Heart left ventricle (tissue), 13 donors: ENCODE results near the gene MRPL18.

Source experiments
- CTCF ChIP-seq, 12 donors: fragments of 200-600 bp; sonication (generic) in 4 of 12; IDR thresholded peaks; one replicate each; pipeline versions ENCODE4 v1.5.0 to v1.8.0; 2018 to 2022; ENCODE audit warnings: antibody characterized with exemption in 12 of 12, mild to moderate bottlenecking in 5 of 12
- POLR2A ChIP-seq, 2 donors: fragments of 450-650 bp; IDR thresholded peaks; one replicate each; pipeline ENCODE4 v1.6.1; 2017; ENCODE audit warnings: antibody characterized with exemption in 2 of 2, mild to moderate bottlenecking in 2 of 2, moderate library complexity in 2 of 2
- donor health status: ischemic (EF 13 %, LVEDD 7.1; RV severe dilation, severe dysfunction).
- donor health status: DM: no; HTN: yes; CAD: no.
- donor health status: DM: no; HTN: no; CAD: no.
- donor health status: ischemic (EF 25% LVEDD 6.9; RV normal size, moderate dysfunction).
- donor health status: ischemic (EF 25% LVEDD 5.7; RV mildly dilated, moderate dysfunction).
- donor health status: ischemic (EF 35%, LVEDD 5.7; RV mildly dilated, moderate dysfunction).
- donor health status: nonischemic (EF 11% LVEDD 7.7; RV severe dilation, severe dysfunction).
- donor health status: DM: yes; HTN: yes; CAD: no.
- donor health status: PGD.
- donor health status: ischemic (EF 29% LVEDD 5.4; RV normal size, mild dysfunction).
- donor health status: nonischemic (EF 23%, LVEDD 6.1; RV moderate dilation, normal function).

DNA sequence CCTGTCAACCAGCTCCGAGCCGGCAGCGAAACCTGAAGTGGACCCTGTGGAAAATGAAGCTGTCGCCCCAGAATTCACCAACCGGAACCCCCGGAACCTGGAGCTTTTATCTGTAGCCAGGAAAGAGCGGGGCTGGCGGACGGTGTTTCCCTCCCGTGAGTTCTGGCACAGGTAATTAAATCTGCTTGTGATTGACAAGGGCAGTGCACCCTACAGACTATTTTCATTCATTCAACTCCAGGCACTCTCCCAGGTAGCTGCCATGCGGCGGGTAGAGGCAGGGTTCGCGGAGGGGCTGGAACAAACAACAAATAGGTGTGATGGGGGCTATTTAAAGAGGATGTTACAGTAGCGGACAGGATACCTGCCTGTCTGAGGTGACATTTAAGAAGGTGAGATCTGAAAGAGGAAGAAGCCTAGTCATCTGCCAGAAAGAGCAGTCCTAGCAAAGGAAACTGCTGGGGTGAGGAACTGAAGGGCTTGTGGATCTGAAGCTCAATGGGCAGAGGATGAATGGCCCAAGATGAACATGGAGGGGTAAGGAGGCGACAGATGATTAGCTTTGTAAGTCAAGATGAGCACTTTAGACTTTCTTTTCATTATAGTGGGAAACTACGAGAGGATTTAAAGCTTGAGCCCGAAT is 810 bp downstream of the MRPL18 start:
- TF ChIP-seq CTCF (IDR thresholded peaks at IDR 0.05) (no peak), POLR2A (IDR thresholded peaks at IDR 0.05) (no peak)
